GM12878 (cell line): ENCODE data around the gene THADA. TPM values are rescaled to one million over a fixed set of nuclear protein-coding genes. Genes with fewer than 3 reads are reported as not detected.

ENCODE experiments used
- ATAC-seq: fragments of 200-7000 bp; cut with Tn5 transposase; 3 replicates; pipeline ENCODE4 v1.9.1; 2020; ENCODE audit warnings: mild to moderate bottlenecking, moderate library complexity
- BruUV-seq: library from RNA; stranded (reverse); fragments of 400-500 nt; replicated peaks from 2 replicates; lab custom pipeline; 2021; lab: Mats Ljungman, UMichigan
- CTCF ChIA-PET: fragments of 300-600 bp; sonication (Branson Sonifier 250); formaldehyde crosslinking; extraction: SDS; loops from one replicate; lab custom pipeline; 2021; ENCODE audit warnings: inconsistent platforms; lab: Yijun Ruan, JAX
- POLR2A ChIA-PET: fragments of 350-600 bp; formaldehyde crosslinking; extraction: SDS; loops from one replicate; lab custom pipeline; 2021; ENCODE audit warnings: inconsistent platforms; lab: Charles Lee
- RAD21 ChIA-PET: fragments of 300-600 bp; sonication (Branson Sonifier 250); formaldehyde crosslinking; loops from one replicate; lab custom pipeline; 2023; ENCODE audit warnings: antibody characterized with exemption; ENCODE audit not compliant: unreplicated experiment; lab: Charles Lee
- SMC1A ChIA-PET: fragments of 300-600 bp; sonication (Branson Sonifier 250); formaldehyde crosslinking; loops from one replicate; lab custom pipeline; 2023; ENCODE audit not compliant: unreplicated experiment, uncharacterized antibody; lab: Charles Lee
- DNase-seq: peaks from one replicate; pipeline ENCODE4 v3.0.0-alpha.2; 2011; ENCODE audit warnings: low read depth, low spot score
- FAIRE-seq: peaks from 3 replicates; lab custom pipeline; 2011; peaks lifted over from hg19 to GRCh38; lab: Jason Lieb, UNC
- H2AFZ ChIP-seq: 2 replicates; pipeline ENCODE4 v1.6.0; 2011; ENCODE audit warnings: low read depth, low read length, control low read depth; ENCODE audit not compliant: control insufficient read depth
- H3K27ac ChIP-seq: 2 replicates; pipeline ENCODE4 v1.5.1; 2011; ENCODE audit warnings: control low read depth; ENCODE audit not compliant: control insufficient read depth, insufficient read depth
- H3K27me3 ChIP-seq, 2 experiments: replicated peaks in 1 of 2; 2 replicates each; pipeline versions ENCODE4 v1.6.0 to v1.6.1; 2011; ENCODE audit warnings: low read length in 1 of 2; ENCODE audit not compliant: control insufficient read depth in 2 of 2, insufficient read depth in 2 of 2
- H3K36me3 ChIP-seq, 2 experiments: 2 replicates each; pipeline ENCODE4 v1.5.1; 2011; ENCODE audit warnings: low read length in 1 of 2; ENCODE audit not compliant: control insufficient read depth in 2 of 2, insufficient read depth in 2 of 2
- H3K4me1 ChIP-seq: 2 replicates; pipeline ENCODE4 v1.6.1; 2011; ENCODE audit warnings: mild to moderate bottlenecking, low read length, moderate library complexity, mixed read lengths; ENCODE audit not compliant: control insufficient read depth, insufficient read depth
- H3K4me2 ChIP-seq: 2 replicates; pipeline ENCODE4 v1.6.0; 2011; ENCODE audit warnings: control low read depth; ENCODE audit not compliant: control insufficient read depth, insufficient read depth
- H3K4me3 ChIP-seq: fragments of 200-600 bp; sonication (generic); 2 replicates; pipeline ENCODE4 v1.5.1; 2016
- H3K79me2 ChIP-seq: 2 replicates; pipeline ENCODE4 v1.6.0; 2011; ENCODE audit warnings: low read length; ENCODE audit not compliant: control insufficient read depth, insufficient read depth
- H3K9ac ChIP-seq: 2 replicates; pipeline ENCODE4 v1.8.0; 2011; ENCODE audit warnings: low read length, control low read depth, mixed read lengths; ENCODE audit not compliant: control insufficient read depth, insufficient read depth
- H3K9me3 ChIP-seq: replicated peaks from 3 replicates; pipeline ENCODE4 v1.5.1; 2011; ENCODE audit warnings: mild to moderate bottlenecking, low read length; ENCODE audit not compliant: control insufficient read depth, insufficient read depth
- H4K20me1 ChIP-seq: 2 replicates; pipeline ENCODE4 v1.6.0; 2011; ENCODE audit not compliant: control insufficient read depth, insufficient read depth
- CEBPB ChIP-seq, 2 experiments: fragments of 150-350 bp in 1 of 2; IDR thresholded peaks; 2 replicates each; pipeline ENCODE4 v1.6.1; 2012 to 2014; ENCODE audit warnings: low read depth in 2 of 2, low read length in 2 of 2, borderline replicate concordance in 1 of 2, inconsistent platforms in 1 of 2
- FOS ChIP-seq: IDR thresholded peaks from 3 replicates; pipeline ENCODE4 v1.6.1; 2011; ENCODE audit warnings: borderline replicate concordance; ENCODE audit not compliant: insufficient read length; ENCODE audit errors: extremely low read depth
- IKZF2 ChIP-seq, 2 experiments: fragments of 450-650 bp; IDR thresholded peaks; 2 replicates each; pipeline ENCODE4 v1.6.1; 2017; ENCODE audit warnings: mild to moderate bottlenecking in 2 of 2, moderate library complexity in 2 of 2
- PAX8 ChIP-seq: fragments of 450-650 bp; IDR thresholded peaks from 2 replicates; pipeline ENCODE4 v1.6.1; 2017; ENCODE audit warnings: mild to moderate bottlenecking, moderate library complexity
- RUNX3 ChIP-seq: IDR thresholded peaks from 2 replicates; pipeline ENCODE4 v1.6.1; 2012; ENCODE audit warnings: low read length, inconsistent platforms
- SIN3A ChIP-seq: IDR thresholded peaks from 2 replicates; pipeline ENCODE4 v1.6.1; 2012; ENCODE audit warnings: low read depth, low read length, improper control_type of control experiment
- WGBS: methylation state at CpG from one replicate; pipeline ENCODE4 v1.1.6; 2016; ENCODE audit warnings: low lambda C conversion rate; ENCODE audit not compliant: insufficient replicate concordance, insufficient coverage; ENCODE audit errors: missing lambda C conversion rate; 5-methylcytosine and 5-hydroxymethylcytosine counted together
- in situ Hi-C: fragments of 300-500 bp; cut with MboI; formaldehyde crosslinking; loops from 9 replicates; pipeline ENCODE4 v1.14.3; 2018; ENCODE audit warnings: mixed read lengths
- intact Hi-C: fragments of 100-400 bp; cut with micrococcal nuclease; formaldehyde crosslinking; loops from one replicate; pipeline ENCODE4 v1.14.2; 2022; ENCODE audit not compliant: unreplicated experiment
- polyA plus RNA-seq, 11 experiments: library from polyadenylated mRNA; depleted of rRNA in 4 of 11; unstranded in 6 of 11; stranded (reverse) in 5 of 11; fragments of >200 nt; fragmentation: Nextera tagmentation in 4 of 11; fragmentation: Illumina TruSeq in 1 of 11; extraction: Ambion mirVana in 4 of 11; extraction: Trizol in 1 of 11; gene quantifications; 1 replicate in 1 of 11; 2 replicates in 10 of 11; pipeline versions ENCODE4 v1.2.1 to v1.2.3, GENCODE V29; 2011 to 2016; ENCODE audit warnings: inconsistent platforms in 2 of 11, missing spikeins in 2 of 11, low read depth in 1 of 11
- total RNA-seq, 4 experiments: library from RNA; depleted of rRNA in 3 of 4; stranded (reverse); fragments of >200 nt in 3 of 4; fragmentation: Illumina TruSeq in 1 of 4; extraction: Trizol in 1 of 4; gene quantifications; 2 replicates each; pipeline versions ENCODE4 v1.2.1 to v1.2.3, GENCODE V29; 2013 to 2021
- TF ChIP-seq, protein P1 (sequence below): fragments of 450-650 bp; IDR thresholded peaks from 2 replicates; pipeline ENCODE4 v1.6.1; 2017; ENCODE audit warnings: antibody characterized with exemption, mild to moderate bottlenecking, moderate library complexity
- TF ChIP-seq, protein P2 (sequence below): fragments of 450-650 bp; IDR thresholded peaks from 2 replicates; pipeline ENCODE4 v1.6.1; 2016; ENCODE audit warnings: mild to moderate bottlenecking

THADA gene
- total and polyA plus RNA-seq, 10 of the 15 experiments (the other 5 are each of a cell fraction or from before 2014, with no cell fraction given): 14.6 to 33.2 (median 23.2) TPM

DNA sequence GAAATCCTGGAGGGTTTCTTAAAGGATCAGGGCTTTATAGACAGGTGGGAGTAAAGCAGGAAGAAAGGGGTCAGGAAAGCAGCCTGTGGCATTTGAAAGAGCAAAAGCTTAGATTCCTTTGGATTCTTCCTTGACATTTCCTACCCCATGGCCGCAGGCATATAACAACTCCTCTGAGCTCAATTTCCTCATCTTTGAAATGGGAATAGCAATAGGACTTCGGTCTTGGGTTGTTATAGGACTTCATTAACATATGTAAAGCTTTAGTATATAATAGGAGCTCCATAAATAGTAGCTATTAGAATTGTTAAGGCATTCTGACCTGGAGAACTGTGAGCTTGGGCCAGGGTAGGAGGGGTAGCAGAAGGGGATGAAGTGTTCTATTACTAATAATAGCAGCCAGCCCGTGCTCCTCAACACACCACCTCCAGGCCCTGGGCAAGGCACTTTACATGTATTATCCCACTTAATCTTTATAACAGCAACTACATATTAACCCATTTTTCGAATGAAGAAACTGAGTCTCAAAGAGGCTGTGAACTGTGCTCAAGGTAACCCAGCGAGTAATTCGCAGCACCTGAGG, 380.1 kb downstream of the THADA start:
- H2AFZ ChIP-seq: no peak overlapping the region
- ChIA-PET RAD21 (interaction anchor here (0.6 to 1.7 kb wide), 5 partner anchors 13 to 269 kb away, joined by 3 to 9 read pairs (median 5); no protein-coding TSS in a partner anchor), SMC1A (interaction anchor here (1.1 to 11.4 kb wide), 6 partner anchors 9 to 269 kb away, joined by 3 to 147 read pairs (median 3); no protein-coding TSS in a partner anchor)
- H3K4me3 ChIP-seq: no peak overlapping the region
- H3K9me3 ChIP-seq: no peaks in the 10 kb centered on the region
- TF ChIP-seq IKZF2 (IDR thresholded peaks at IDR 0.05): no peak
- no peak for TF ChIP-seq PAX8
- TF ChIP-seq SIN3A: no peak
- TF ChIP-seq, all 136 proteins: peak for 0
- Histone ChIP-seq H3K27me3 (no peaks in the 10 kb centered on the region), H3K36me3 (no peaks in the 10 kb centered on the region), H3K4me1 (peaks cover 21% of the 10 kb centered on the region), H3K79me2 (peaks cover 5% of the 10 kb centered on the region; the same call in 1 of the 2 replicates), H3K4me2 (no peak overlapping the region), H4K20me1 (no peaks in the 10 kb centered on the region), H3K27ac (no peak overlapping the region), H3K9ac (no peak overlapping the region)
- CTCF ChIA-PET: interaction anchor here (0.6 to 1.5 kb wide), 9 partner anchors 11 to 269 kb away, joined by 3 to 7 read pairs (median 3); partner anchors contain the start of gene ZFP36L2
- in situ Hi-C loops: no loop called here
- POLR2A ChIA-PET: interaction anchor here (1.0 to 1.6 kb wide), 3 partner anchors 10 to 11 kb away, joined by 3 to 4 read pairs (median 3); partner anchors contain the start of gene ZFP36L2
- DNase-seq (no peak), FAIRE-seq (no peak), ATAC-seq (no peak)
- BruUV-seq: no TSS peak
- intact Hi-C loops: no loop called here
- WGBS: 63% methylated on average over 6 of the region's 6 CpGs

DNA sequence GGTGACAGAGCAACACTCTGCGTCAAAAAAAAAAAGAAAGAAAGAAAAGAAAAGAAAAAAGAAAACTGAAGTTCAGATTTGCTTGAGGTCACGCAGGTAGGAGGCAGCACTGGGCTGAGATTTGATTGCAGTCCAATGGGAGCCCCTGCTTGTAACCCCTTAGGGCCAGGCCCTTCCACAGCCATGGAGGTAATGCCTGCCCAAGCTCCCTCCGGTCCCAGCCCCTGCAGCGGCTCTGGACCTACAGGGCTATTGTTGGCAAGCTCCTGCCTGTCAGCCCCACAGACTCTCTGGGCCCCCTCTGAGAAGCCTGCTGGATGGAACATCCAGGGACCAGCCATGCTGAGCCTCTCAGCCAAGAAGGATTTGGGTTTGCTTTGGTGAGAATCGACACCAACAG, 381.6 kb downstream of the THADA start:
- no peak for FAIRE-seq
- BruUV-seq: no TSS peak
- Histone ChIP-seq H3K9me3 (no peaks in the 10 kb centered on the region), H3K36me3 (no peaks in the 10 kb centered on the region), H3K79me2 (peaks cover 1% of the 10 kb centered on the region; the same call in 1 of the 2 replicates), H3K4me2 (no peak overlapping the region), H3K9ac (no peak overlapping the region), H3K27ac (no peak overlapping the region), H2AFZ (no peak overlapping the region), H3K4me3 (no peak overlapping the region), H4K20me1 (no peaks in the 10 kb centered on the region), H3K4me1 (peaks cover 18% of the 10 kb centered on the region), H3K27me3 (no peaks in the 10 kb centered on the region)
- ChIA-PET POLR2A (interaction anchor here (0.7 kb wide), 1 partner anchor 1021 kb away, joined by 3 read pairs; no protein-coding TSS in a partner anchor), CTCF (interaction anchor here (0.8 to 1.1 kb wide), 2 partner anchors 10 to 270 kb away, joined by 3 to 4 read pairs; no protein-coding TSS in a partner anchor), RAD21 (interaction anchor here (0.6 kb wide), 1 partner anchor 38 kb away, joined by 3 read pairs; no protein-coding TSS in a partner anchor), SMC1A (interaction anchor here (1.5 kb wide), 1 partner anchor 14 kb away, joined by 5 read pairs; no protein-coding TSS in a partner anchor)
- ATAC-seq: no peak
- WGBS: 97% methylated on average over 4 of the region's 5 CpGs
- intact Hi-C loops: no loop called here
- in situ Hi-C loops: no loop called here
- DNase-seq: no peak
- TF ChIP-seq RUNX3 (no peak), CEBPB (IDR thresholded peaks at IDR 0.05; ENCODE audit: borderline replicate concordance in 1 of 2, low read depth in 2 of 2, low read length in 2 of 2) (no peak), FOS (no peak)
- TF ChIP-seq, protein P1, sequence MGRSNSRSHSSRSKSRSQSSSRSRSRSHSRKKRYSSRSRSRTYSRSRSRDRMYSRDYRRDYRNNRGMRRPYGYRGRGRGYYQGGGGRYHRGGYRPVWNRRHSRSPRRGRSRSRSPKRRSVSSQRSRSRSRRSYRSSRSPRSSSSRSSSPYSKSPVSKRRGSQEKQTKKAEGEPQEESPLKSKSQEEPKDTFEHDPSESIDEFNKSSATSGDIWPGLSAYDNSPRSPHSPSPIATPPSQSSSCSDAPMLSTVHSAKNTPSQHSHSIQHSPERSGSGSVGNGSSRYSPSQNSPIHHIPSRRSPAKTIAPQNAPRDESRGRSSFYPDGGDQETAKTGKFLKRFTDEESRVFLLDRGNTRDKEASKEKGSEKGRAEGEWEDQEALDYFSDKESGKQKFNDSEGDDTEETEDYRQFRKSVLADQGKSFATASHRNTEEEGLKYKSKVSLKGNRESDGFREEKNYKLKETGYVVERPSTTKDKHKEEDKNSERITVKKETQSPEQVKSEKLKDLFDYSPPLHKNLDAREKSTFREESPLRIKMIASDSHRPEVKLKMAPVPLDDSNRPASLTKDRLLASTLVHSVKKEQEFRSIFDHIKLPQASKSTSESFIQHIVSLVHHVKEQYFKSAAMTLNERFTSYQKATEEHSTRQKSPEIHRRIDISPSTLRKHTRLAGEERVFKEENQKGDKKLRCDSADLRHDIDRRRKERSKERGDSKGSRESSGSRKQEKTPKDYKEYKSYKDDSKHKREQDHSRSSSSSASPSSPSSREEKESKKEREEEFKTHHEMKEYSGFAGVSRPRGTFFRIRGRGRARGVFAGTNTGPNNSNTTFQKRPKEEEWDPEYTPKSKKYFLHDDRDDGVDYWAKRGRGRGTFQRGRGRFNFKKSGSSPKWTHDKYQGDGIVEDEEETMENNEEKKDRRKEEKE: no peak
- TF ChIP-seq, protein P2, sequence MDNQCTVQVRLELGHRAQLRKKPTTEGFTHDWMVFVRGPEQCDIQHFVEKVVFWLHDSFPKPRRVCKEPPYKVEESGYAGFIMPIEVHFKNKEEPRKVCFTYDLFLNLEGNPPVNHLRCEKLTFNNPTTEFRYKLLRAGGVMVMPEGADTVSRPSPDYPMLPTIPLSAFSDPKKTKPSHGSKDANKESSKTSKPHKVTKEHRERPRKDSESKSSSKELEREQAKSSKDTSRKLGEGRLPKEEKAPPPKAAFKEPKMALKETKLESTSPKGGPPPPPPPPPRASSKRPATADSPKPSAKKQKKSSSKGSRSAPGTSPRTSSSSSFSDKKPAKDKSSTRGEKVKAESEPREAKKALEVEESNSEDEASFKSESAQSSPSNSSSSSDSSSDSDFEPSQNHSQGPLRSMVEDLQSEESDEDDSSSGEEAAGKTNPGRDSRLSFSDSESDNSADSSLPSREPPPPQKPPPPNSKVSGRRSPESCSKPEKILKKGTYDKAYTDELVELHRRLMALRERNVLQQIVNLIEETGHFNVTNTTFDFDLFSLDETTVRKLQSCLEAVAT: no peak
